Measurements from ENCODE around the gene RRBP1.

- TF ChIP-seq CTCF (IDR thresholded peaks at IDR 0.05), result no peak
- no peak for TF ChIP-seq POLR2A (IDR thresholded peaks at IDR 0.05)
- TF ChIP-seq POLR2AphosphoS5 (IDR thresholded peaks at IDR 0.05), result no peak
Measured at GRCh38 chr20:17605131-17605660, 76.8 kb downstream of the RRBP1 start.

Data from breast epithelium (tissue), 3 donors.